ENCODE measurements around the gene OLFML3. TPM values are rescaled to one million over a fixed set of nuclear protein-coding genes. Genes with fewer than 3 reads are reported as not detected.

OLFML3 gene
- total RNA-seq, 3 donors from 2014 or later (not counting 1 experiment from before 2014, with no cell fraction given), result 0.16 TPM; not detected in 2

- Mint-ChIP-seq H3K9me3 (no peaks in the 10 kb centered on the region), H3K4me1 (peaks cover 0 to 17% of the 10 kb centered on the region in 2 donors), H3K4me3 (no peak overlapping the region), H3K27me3 (ENCODE audit: low read depth in 2 of 2) (no peaks in the 10 kb centered on the region), H3K36me3 (no peaks in the 10 kb centered on the region), H3K27ac (no peak overlapping the region)
- H3K4me3 ChIP-seq (ENCODE audit: low read length), result no peak overlapping the region
- H3K27ac ChIP-seq (ENCODE audit: low read length), result no peak overlapping the region
- DNase-seq (no peak), ATAC-seq (no peak)
- peaks cover 8% of the 10 kb centered on the region for H3K4me1 ChIP-seq (ENCODE audit: control insufficient read depth, insufficient read depth, low read length)
- H3K36me3 ChIP-seq (ENCODE audit: control insufficient read depth, insufficient read depth, low read length), result no peaks in the 10 kb centered on the region
- intact Hi-C loops (cut with micrococcal nuclease), result no loop called here
- H3K27me3 ChIP-seq (ENCODE audit: control insufficient read depth, insufficient read depth, low read length), result no peaks in the 10 kb centered on the region
- H3K9me3 ChIP-seq (ENCODE audit: control insufficient read depth, insufficient read depth, low read length), result no peaks in the 10 kb centered on the region
- 93% methylated on average over 5 of the region's 5 CpGs for WGBS (ENCODE audit: insufficient coverage)
- no peak for TF ChIP-seq CTCF (IDR thresholded peaks at IDR 0.05)
Measured at GRCh38 chr1:113987259-113987658, 8.0 kb downstream of the OLFML3 start.

GRCh38 chr1:113990530-113990929 lies 11.3 kb downstream of the OLFML3 start:
- H3K27ac Mint-ChIP-seq, result no peak overlapping the region

GRCh38 chr1:113990961-113991360 lies 11.7 kb downstream of the OLFML3 start:
- Histone ChIP-seq H3K9me3 (ENCODE audit: control insufficient read depth, insufficient read depth, low read length) (peaks cover 16% of the 10 kb centered on the region), H3K4me3 (ENCODE audit: low read length) (no peak overlapping the region), H3K4me1 (ENCODE audit: control insufficient read depth, insufficient read depth, low read length) (no peaks in the 10 kb centered on the region), H3K36me3 (ENCODE audit: control insufficient read depth, insufficient read depth, low read length) (no peaks in the 10 kb centered on the region), H3K27ac (ENCODE audit: low read length) (no peak overlapping the region), H3K27me3 (ENCODE audit: control insufficient read depth, insufficient read depth, low read length) (no peaks in the 10 kb centered on the region)
- H3K4me1 Mint-ChIP-seq, result no peaks in the 10 kb centered on the region
- peaks cover 20% of the 10 kb centered on the region for H3K36me3 Mint-ChIP-seq
- peaks cover 5 to 14% of the 10 kb centered on the region in 2 donors for H3K9me3 Mint-ChIP-seq
- ATAC-seq (no peak), DNase-seq (no peak)
- intact Hi-C loops (cut with micrococcal nuclease), result no loop called here
- WGBS (ENCODE audit: insufficient coverage), result 96% methylated on average over 4 of the region's 4 CpGs
- H3K27ac Mint-ChIP-seq, result no peak overlapping the region
- TF ChIP-seq CTCF (IDR thresholded peaks at IDR 0.05), result no peak
- peaks cover 0 to 2% of the 10 kb centered on the region in 2 donors for H3K27me3 Mint-ChIP-seq (ENCODE audit: low read depth in 2 of 2)
- H3K4me3 Mint-ChIP-seq, result no peak overlapping the region

More at GRCh38 chr1:113990530-113990929, 11.3 kb downstream of the OLFML3 start:
- peaks cover 12% of the 10 kb centered on the region for H3K9me3 ChIP-seq (ENCODE audit: control insufficient read depth, insufficient read depth, low read length)
- WGBS (ENCODE audit: insufficient coverage), result 90% methylated on average over 1 of the region's 2 CpGs
- intact Hi-C loops (cut with micrococcal nuclease), result no loop called here
- Mint-ChIP-seq H3K27me3 (ENCODE audit: low read depth in 2 of 2) (peaks cover 0 to 2% of the 10 kb centered on the region in 2 donors), H3K4me3 (no peak overlapping the region), H3K36me3 (peaks cover 16% of the 10 kb centered on the region), H3K9me3 (peaks cover 4 to 12% of the 10 kb centered on the region in 2 donors), H3K4me1 (no peaks in the 10 kb centered on the region)
- ATAC-seq (no peak), DNase-seq (no peak)
- no peaks in the 10 kb centered on the region for H3K36me3 ChIP-seq (ENCODE audit: control insufficient read depth, insufficient read depth, low read length)
- no peaks in the 10 kb centered on the region for H3K27me3 ChIP-seq (ENCODE audit: control insufficient read depth, insufficient read depth, low read length)
- no peak overlapping the region for H3K4me3 ChIP-seq (ENCODE audit: low read length)
- no peak overlapping the region for H3K27ac ChIP-seq (ENCODE audit: low read length)
- no peaks in the 10 kb centered on the region for H3K4me1 ChIP-seq (ENCODE audit: control insufficient read depth, insufficient read depth, low read length)
- TF ChIP-seq CTCF (IDR thresholded peaks at IDR 0.05), result no peak

- 95% methylated on average over 4 of the region's 5 CpGs for WGBS (ENCODE audit: insufficient coverage)
- intact Hi-C loops (cut with micrococcal nuclease), result no loop called here
- no peak overlapping the region for H3K27ac ChIP-seq (ENCODE audit: low read length)
- Mint-ChIP-seq H3K27ac (no peak overlapping the region), H3K9me3 (peaks cover 5 to 14% of the 10 kb centered on the region in 2 donors), H3K36me3 (peaks cover 20% of the 10 kb centered on the region), H3K4me1 (no peaks in the 10 kb centered on the region), H3K4me3 (no peak overlapping the region), H3K27me3 (ENCODE audit: low read depth in 2 of 2) (peaks cover 0 to 2% of the 10 kb centered on the region in 2 donors)
- DNase-seq (no peak), ATAC-seq (no peak)
- peaks cover 17% of the 10 kb centered on the region for H3K9me3 ChIP-seq (ENCODE audit: control insufficient read depth, insufficient read depth, low read length)
- H3K36me3 ChIP-seq (ENCODE audit: control insufficient read depth, insufficient read depth, low read length), result no peaks in the 10 kb centered on the region
- H3K4me3 ChIP-seq (ENCODE audit: low read length), result no peak overlapping the region
- H3K27me3 ChIP-seq (ENCODE audit: control insufficient read depth, insufficient read depth, low read length), result no peaks in the 10 kb centered on the region
- no peaks in the 10 kb centered on the region for H3K4me1 ChIP-seq (ENCODE audit: control insufficient read depth, insufficient read depth, low read length)
- no peak for TF ChIP-seq CTCF (IDR thresholded peaks at IDR 0.05)
Measured at GRCh38 chr1:113991467-113991997, 12.3 kb downstream of the OLFML3 start.

Data from natural killer cell (primary cell).